ENCODE measurements around the gene MMP23B.

- TF ChIP-seq MAZ (IDR thresholded peaks at IDR 0.05; ENCODE audit: borderline replicate concordance, low read depth, low read length) (no peak), KDM1A (IDR thresholded peaks at IDR 0.05; ENCODE audit: low read depth) (no peak), CTCF (IDR thresholded peaks at IDR 0.05) (no peak)
These were observed 22.0 kb upstream of the MMP23B start for GRCh38 chr1:1609822-1610485.
